ENCODE data around the gene DEAF1.

GRCh38 chr11:611001-611996 lies 83.7 kb downstream of the DEAF1 start:
- no peak for TF ChIP-seq CTCF (IDR thresholded peaks at IDR 0.05)
- TF ChIP-seq MAX (CRISPR knock-in tag; IDR thresholded peaks at IDR 0.05), result no peak
- TF ChIP-seq USF1 (CRISPR knock-in tag; IDR thresholded peaks at IDR 0.05), result no peak
- TF ChIP-seq ZNF423 (CRISPR knock-in tag; IDR thresholded peaks at IDR 0.05), result no peak
- no peak for TF ChIP-seq E2F5 (CRISPR knock-in tag; IDR thresholded peaks at IDR 0.05)

All from WTC11 (cell line).